IMR-90 (cell line): ENCODE measurements around the gene MEGF8. TPM values are rescaled to one million over a fixed set of nuclear protein-coding genes. Genes with fewer than 3 reads are reported as not detected.

ENCODE experiments used
- ATAC-seq: fragments of 200-7000 bp; cut with Tn5 transposase; 2 replicates; pipeline ENCODE4 v1.9.1; 2020; ENCODE audit warnings: low read depth, mild to moderate bottlenecking, moderate library complexity
- BruUV-seq: library from RNA; stranded (reverse); fragments of 400-500 nt; replicated peaks from 2 replicates; lab custom pipeline; 2021; lab: Mats Ljungman, UMichigan
- CTCF ChIA-PET: fragments of 300-600 bp; formaldehyde crosslinking; extraction: SDS; loops from one replicate; lab custom pipeline; 2021; ENCODE audit warnings: antibody characterized with exemption; lab: Yijun Ruan, JAX
- POLR2A ChIA-PET: fragments of 300-600 bp; sonication (Branson Sonifier 250); formaldehyde crosslinking; loops from one replicate; lab custom pipeline; 2022; ENCODE audit warnings: antibody characterized with exemption; ENCODE audit not compliant: unreplicated experiment; lab: Charles Lee
- DNase-seq: peaks from one replicate; pipeline ENCODE4 v3.0.0; 2013
- H2AFZ ChIP-seq: replicated peaks from 2 replicates; pipeline ENCODE3; 2013; ENCODE audit warnings: low read length, mild to moderate bottlenecking; ENCODE audit not compliant: poor library complexity
- H2AK5ac ChIP-seq: 2 replicates; pipeline ENCODE4 v1.6.1; 2013; ENCODE audit warnings: low read depth, low read length, inconsistent platforms
- H2AK9ac ChIP-seq: replicated peaks from 2 replicates; pipeline ENCODE3; 2013; ENCODE audit warnings: mild to moderate bottlenecking, low read depth, low read length, moderate library complexity; ENCODE audit not compliant: poor library complexity
- H2BK120ac ChIP-seq: 2 replicates; pipeline ENCODE4 v1.6.1; 2013; ENCODE audit warnings: low read depth, low read length, inconsistent platforms
- H2BK15ac ChIP-seq: 3 replicates; pipeline ENCODE4 v1.6.1; 2013; ENCODE audit warnings: low read depth, low read length, inconsistent platforms
- H2BK20ac ChIP-seq: 2 replicates; pipeline ENCODE4 v1.6.1; 2013; ENCODE audit warnings: low read depth, mild to moderate bottlenecking, inconsistent platforms, low read length, moderate library complexity
- H2BK5ac ChIP-seq: 2 replicates; pipeline ENCODE4 v1.6.1; 2013; ENCODE audit warnings: mild to moderate bottlenecking, low read depth, low read length, inconsistent platforms; ENCODE audit not compliant: poor library complexity, severe bottlenecking
- H3K14ac ChIP-seq: replicated peaks from 2 replicates; pipeline ENCODE4 v1.6.1; 2013; ENCODE audit warnings: low read depth, low read length, inconsistent platforms
- H3K18ac ChIP-seq: 2 replicates; pipeline ENCODE4 v1.6.1; 2013; ENCODE audit warnings: low read depth, low read length, control low read depth
- H3K23ac ChIP-seq: 2 replicates; pipeline ENCODE4 v1.6.1; 2013; ENCODE audit warnings: low read depth, low read length, inconsistent platforms
- H3K27ac ChIP-seq: 2 replicates; pipeline ENCODE4 v1.5.1; 2013; ENCODE audit warnings: mild to moderate bottlenecking, control low read depth, low read length; ENCODE audit not compliant: insufficient read depth
- H3K27me3 ChIP-seq: 2 replicates; pipeline ENCODE4 v1.6.1; 2013; ENCODE audit warnings: low read length; ENCODE audit not compliant: control insufficient read depth, insufficient read depth
- H3K36me3 ChIP-seq: 2 replicates; pipeline ENCODE4 v1.6.1; 2013; ENCODE audit warnings: low read length, mixed read lengths; ENCODE audit not compliant: control insufficient read depth, insufficient read depth
- H3K4ac ChIP-seq: 2 replicates; pipeline ENCODE4 v1.6.1; 2013; ENCODE audit warnings: low read depth, low read length, inconsistent platforms
- H3K4me1 ChIP-seq: 2 replicates; pipeline ENCODE4 v1.6.1; 2013; ENCODE audit warnings: low read length, mixed read lengths; ENCODE audit not compliant: control insufficient read depth, insufficient read depth
- H3K4me2 ChIP-seq: 2 replicates; pipeline ENCODE4 v1.6.1; 2013; ENCODE audit warnings: low read depth, mild to moderate bottlenecking, control low read depth, low read length, moderate library complexity
- H3K4me3 ChIP-seq: 2 replicates; pipeline ENCODE4 v1.5.1; 2013; ENCODE audit warnings: low read depth, mild to moderate bottlenecking, control low read depth, low read length, moderate library complexity; ENCODE audit not compliant: insufficient read depth
- H3K56ac ChIP-seq: 2 replicates; pipeline ENCODE4 v1.6.1; 2013; ENCODE audit warnings: low read length, inconsistent platforms; ENCODE audit not compliant: insufficient read depth; ENCODE audit errors: extremely low read depth
- H3K79me1 ChIP-seq, 2 experiments: 2 replicates each; pipeline ENCODE4 v1.6.1; 2013; ENCODE audit warnings: low read length in 2 of 2, inconsistent platforms in 1 of 2, low read depth in 1 of 2
- H3K9ac ChIP-seq: 2 replicates; pipeline ENCODE4 v1.6.1; 2013; ENCODE audit warnings: low read depth, low read length, control low read depth
- H3K9me1 ChIP-seq: 2 replicates; pipeline ENCODE4 v1.6.1; 2013; ENCODE audit warnings: low read length, inconsistent platforms; ENCODE audit not compliant: insufficient read depth
- H3K9me3 ChIP-seq: 2 replicates; pipeline ENCODE4 v1.6.1; 2013; ENCODE audit warnings: low read length; ENCODE audit not compliant: control insufficient read depth, insufficient read depth
- H4K20me1 ChIP-seq: 2 replicates; pipeline ENCODE4 v1.6.1; 2013; ENCODE audit warnings: low read length, inconsistent platforms; ENCODE audit not compliant: insufficient read depth
- H4K5ac ChIP-seq: 2 replicates; pipeline ENCODE4 v1.6.1; 2013; ENCODE audit warnings: mild to moderate bottlenecking, low read depth, low read length, control low read depth
- H4K8ac ChIP-seq, 2 experiments: 2 replicates each; pipeline ENCODE4 v1.6.1; 2013; ENCODE audit warnings: low read depth in 2 of 2, low read length in 2 of 2, control low read depth in 1 of 2, inconsistent platforms in 1 of 2
- H4K91ac ChIP-seq: 2 replicates; pipeline ENCODE4 v1.6.1; 2013; ENCODE audit warnings: low read depth, low read length, inconsistent platforms; ENCODE audit not compliant: insufficient read depth
- BHLHE40 ChIP-seq: fragments of 150-350 bp; IDR thresholded peaks from 2 replicates; pipeline ENCODE4 v1.6.1; 2016; ENCODE audit warnings: mild to moderate bottlenecking, low read depth, low read length
- CEBPB ChIP-seq: IDR thresholded peaks from 2 replicates; pipeline ENCODE4 v1.6.1; 2012; ENCODE audit warnings: low read depth, low read length, improper control_type of control experiment
- CHD1 ChIP-seq: IDR thresholded peaks from 2 replicates; pipeline ENCODE4 v1.6.1; 2012; ENCODE audit warnings: low read depth, low read length, improper control_type of control experiment
- FOS ChIP-seq: fragments of 150-350 bp; IDR thresholded peaks from 2 replicates; pipeline ENCODE4 v1.6.1; 2016; ENCODE audit warnings: low read depth, low read length
- MAFK ChIP-seq: IDR thresholded peaks from 2 replicates; pipeline ENCODE4 v1.6.1; 2012; ENCODE audit warnings: low read depth, low read length, improper control_type of control experiment
- MAZ ChIP-seq: IDR thresholded peaks from 2 replicates; pipeline ENCODE4 v1.6.1; 2012; ENCODE audit warnings: low read depth, mild to moderate bottlenecking, low read length, improper control_type of control experiment, moderate library complexity, borderline replicate concordance
- MXI1 ChIP-seq: IDR thresholded peaks from 2 replicates; pipeline ENCODE4 v1.6.1; 2012; ENCODE audit warnings: low read depth, mild to moderate bottlenecking, low read length, moderate library complexity, borderline replicate concordance
- NFE2L2 ChIP-seq: fragments of 150-350 bp; IDR thresholded peaks from 2 replicates; pipeline ENCODE4 v1.6.1; 2016; ENCODE audit warnings: low read depth, mild to moderate bottlenecking, low read length
- POLR2A ChIP-seq: IDR thresholded peaks from 2 replicates; pipeline ENCODE4 v1.6.1; 2012; ENCODE audit warnings: mild to moderate bottlenecking, low read depth, low read length
- RAD21 ChIP-seq: IDR thresholded peaks from 2 replicates; pipeline ENCODE4 v1.6.1; 2012; ENCODE audit warnings: low read length, improper control_type of control experiment
- RCOR1 ChIP-seq: IDR thresholded peaks from 2 replicates; pipeline ENCODE4 v1.6.1; 2012; ENCODE audit warnings: mild to moderate bottlenecking, low read length, improper control_type of control experiment; ENCODE audit not compliant: insufficient replicate concordance
- RFX5 ChIP-seq: IDR thresholded peaks from 2 replicates; pipeline ENCODE4 v1.8.0; 2012; ENCODE audit warnings: low read depth, mild to moderate bottlenecking, low read length, moderate library complexity
- SMC3 ChIP-seq: fragments of 150-350 bp; IDR thresholded peaks from 2 replicates; pipeline ENCODE4 v1.6.1; 2016; ENCODE audit warnings: low read depth, mild to moderate bottlenecking, antibody characterized with exemption, low read length, moderate library complexity
- WGBS, 2 experiments: methylation state at CpG; one replicate each; pipeline versions ENCODE4 v1.1.5 to v1.1.7; 2013; ENCODE audit warnings: missing lambda C conversion rate in 2 of 2; ENCODE audit not compliant: insufficient read length in 1 of 2; ENCODE audit errors: extremely low coverage in 2 of 2; 5-methylcytosine and 5-hydroxymethylcytosine counted together
- dilution Hi-C: fragments of 300-500 bp; cut with HindIII; formaldehyde crosslinking; loops from one replicate; pipeline ENCODE4 v1.14.3; 2018; ENCODE audit warnings: low sequenced_read_pairs; ENCODE audit not compliant: unreplicated experiment
- in situ Hi-C: fragments of 300-500 bp; cut with MboI; formaldehyde crosslinking; loops from 3 replicates; pipeline ENCODE4 v1.14.3; 2019; ENCODE audit warnings: low sequenced_read_pairs, inconsistent platforms, mixed read lengths
- intact Hi-C: fragments of 100-400 bp; cut with micrococcal nuclease; formaldehyde crosslinking; loops from 2 replicates; pipeline ENCODE4 v1.10.0; 2022
- polyA plus RNA-seq, 3 experiments: library from polyadenylated mRNA; depleted of rRNA; stranded (reverse); fragments of >200 nt; gene quantifications; 2 replicates each; pipeline ENCODE4 v1.2.3, GENCODE V29; 2012; ENCODE audit warnings: low replicate concordance in 1 of 3
- total RNA-seq: library from RNA; depleted of rRNA; stranded (reverse); fragments of >200 nt; gene quantifications from 2 replicates; pipeline ENCODE4 v1.2.3, GENCODE V29; 2012
- TF ChIP-seq, protein P1 (sequence below): fragments of 150-350 bp; IDR thresholded peaks from 2 replicates; pipeline ENCODE4 v1.6.1; 2017; ENCODE audit warnings: mild to moderate bottlenecking, antibody characterized with exemption, low read length, low read depth
- TF ChIP-seq, protein P2 (sequence below): fragments of 150-350 bp; IDR thresholded peaks from 2 replicates; pipeline ENCODE4 v1.6.1; 2016; ENCODE audit warnings: low read depth, mild to moderate bottlenecking, low read length, moderate library complexity, borderline replicate concordance
- TF ChIP-seq, protein P3 (sequence below): conservative IDR thresholded peaks from 2 replicates; pipeline ENCODE4 v1.5.1; 2012; ENCODE audit warnings: mild to moderate bottlenecking, low read depth, low read length, improper control_type of control experiment

MEGF8 gene
- total and polyA plus RNA-seq, 2 of the 4 experiments (the other 2 are of a cell fraction) = 2.3 to 12.5 TPM

DNA sequence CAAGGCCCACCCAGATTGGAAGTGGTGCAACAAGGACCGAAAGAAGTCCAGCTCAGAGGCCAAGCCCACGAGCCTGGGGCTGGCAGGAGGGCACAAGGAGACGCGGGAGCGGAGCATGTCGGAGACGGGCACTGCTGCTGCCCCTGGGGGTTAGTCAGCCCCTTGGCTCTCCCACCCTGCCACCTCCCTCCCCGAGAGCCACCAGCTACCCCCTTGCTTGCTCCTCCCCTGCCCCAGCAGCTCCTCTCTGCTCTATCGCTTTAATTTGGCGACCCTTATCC, 37.7 kb upstream of the MEGF8 start:
- POLR2A ChIA-PET = interaction anchor here (0.6 kb wide), 1 partner anchor 15 kb away, joined by 3 read pairs; the partner anchor contains the start of gene PAFAH1B3
- H3K9ac ChIP-seq = no peak overlapping the region
- no peak for ATAC-seq
- no peak overlapping the region for H3K14ac ChIP-seq
- H2BK15ac ChIP-seq = no peak overlapping the region
- H2AFZ ChIP-seq = no peak overlapping the region
- no peak overlapping the region for H2BK5ac ChIP-seq
- peaks cover 30 to 43% of the 10 kb centered on the region in 2 experiments for H3K79me1 ChIP-seq
- H2AK5ac ChIP-seq = no peak overlapping the region
- in situ Hi-C loops (no loop called here), intact Hi-C loops (no loop called here), dilution Hi-C loops (no loop called here)
- H3K4me3 ChIP-seq = no peak overlapping the region
- DNase-seq = no peak
- no peak overlapping the region for H3K4ac ChIP-seq
- H4K91ac ChIP-seq = no peak overlapping the region
- no peak overlapping the region for H3K18ac ChIP-seq
- peaks cover 31% of the 10 kb centered on the region for H4K20me1 ChIP-seq
- TF ChIP-seq SMC3 (no peak), NFE2L2 (no peak), BHLHE40 (no peak), MAFK (no peak), CEBPB (no peak), POLR2A (no peak), CHD1 (no peak), RCOR1 (no peak), RFX5 (no peak), FOS (no peak), MAZ (no peak), RAD21 (no peak), MXI1 (no peak)
- TF ChIP-seq, protein P1, sequence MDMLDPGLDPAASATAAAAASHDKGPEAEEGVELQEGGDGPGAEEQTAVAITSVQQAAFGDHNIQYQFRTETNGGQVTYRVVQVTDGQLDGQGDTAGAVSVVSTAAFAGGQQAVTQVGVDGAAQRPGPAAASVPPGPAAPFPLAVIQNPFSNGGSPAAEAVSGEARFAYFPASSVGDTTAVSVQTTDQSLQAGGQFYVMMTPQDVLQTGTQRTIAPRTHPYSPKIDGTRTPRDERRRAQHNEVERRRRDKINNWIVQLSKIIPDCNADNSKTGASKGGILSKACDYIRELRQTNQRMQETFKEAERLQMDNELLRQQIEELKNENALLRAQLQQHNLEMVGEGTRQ = no peak
- TF ChIP-seq, protein P2, sequence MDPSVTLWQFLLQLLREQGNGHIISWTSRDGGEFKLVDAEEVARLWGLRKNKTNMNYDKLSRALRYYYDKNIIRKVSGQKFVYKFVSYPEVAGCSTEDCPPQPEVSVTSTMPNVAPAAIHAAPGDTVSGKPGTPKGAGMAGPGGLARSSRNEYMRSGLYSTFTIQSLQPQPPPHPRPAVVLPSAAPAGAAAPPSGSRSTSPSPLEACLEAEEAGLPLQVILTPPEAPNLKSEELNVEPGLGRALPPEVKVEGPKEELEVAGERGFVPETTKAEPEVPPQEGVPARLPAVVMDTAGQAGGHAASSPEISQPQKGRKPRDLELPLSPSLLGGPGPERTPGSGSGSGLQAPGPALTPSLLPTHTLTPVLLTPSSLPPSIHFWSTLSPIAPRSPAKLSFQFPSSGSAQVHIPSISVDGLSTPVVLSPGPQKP = no peak
- TF ChIP-seq, protein P3, sequence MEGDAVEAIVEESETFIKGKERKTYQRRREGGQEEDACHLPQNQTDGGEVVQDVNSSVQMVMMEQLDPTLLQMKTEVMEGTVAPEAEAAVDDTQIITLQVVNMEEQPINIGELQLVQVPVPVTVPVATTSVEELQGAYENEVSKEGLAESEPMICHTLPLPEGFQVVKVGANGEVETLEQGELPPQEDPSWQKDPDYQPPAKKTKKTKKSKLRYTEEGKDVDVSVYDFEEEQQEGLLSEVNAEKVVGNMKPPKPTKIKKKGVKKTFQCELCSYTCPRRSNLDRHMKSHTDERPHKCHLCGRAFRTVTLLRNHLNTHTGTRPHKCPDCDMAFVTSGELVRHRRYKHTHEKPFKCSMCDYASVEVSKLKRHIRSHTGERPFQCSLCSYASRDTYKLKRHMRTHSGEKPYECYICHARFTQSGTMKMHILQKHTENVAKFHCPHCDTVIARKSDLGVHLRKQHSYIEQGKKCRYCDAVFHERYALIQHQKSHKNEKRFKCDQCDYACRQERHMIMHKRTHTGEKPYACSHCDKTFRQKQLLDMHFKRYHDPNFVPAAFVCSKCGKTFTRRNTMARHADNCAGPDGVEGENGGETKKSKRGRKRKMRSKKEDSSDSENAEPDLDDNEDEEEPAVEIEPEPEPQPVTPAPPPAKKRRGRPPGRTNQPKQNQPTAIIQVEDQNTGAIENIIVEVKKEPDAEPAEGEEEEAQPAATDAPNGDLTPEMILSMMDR = no peak
- no peak overlapping the region for H2AK9ac ChIP-seq
- H4K8ac ChIP-seq = no peak overlapping the region
- no peak overlapping the region for H2BK20ac ChIP-seq
- no peaks in the 10 kb centered on the region for H3K27me3 ChIP-seq
- H3K9me1 ChIP-seq = peaks cover 14% of the 10 kb centered on the region
- H3K9me3 ChIP-seq = no peaks in the 10 kb centered on the region
- H3K56ac ChIP-seq = no peak overlapping the region
- no peak overlapping the region for H2BK120ac ChIP-seq
- H3K23ac ChIP-seq = no peak overlapping the region
- 100% methylated on average over 1 of the region's 10 CpGs; no CpG with 5 or more reads in 1 of the 2 experiments for WGBS, 2 experiments
- H3K4me2 ChIP-seq = no peak overlapping the region
- H3K4me1 ChIP-seq = peaks cover 23% of the 10 kb centered on the region
- H4K5ac ChIP-seq = no peak overlapping the region
- BruUV-seq = no TSS peak
- no peak overlapping the region for H3K27ac ChIP-seq
- peaks cover 56% of the 10 kb centered on the region for H3K36me3 ChIP-seq
- CTCF ChIA-PET = no interaction called here
